Measurements from ENCODE around the gene ARL5C.

ARL5C gene

GRCh38 chr17:39165178-39165840 is 652 bp downstream of the ARL5C start:
- DNase-seq = no peak

DNA sequence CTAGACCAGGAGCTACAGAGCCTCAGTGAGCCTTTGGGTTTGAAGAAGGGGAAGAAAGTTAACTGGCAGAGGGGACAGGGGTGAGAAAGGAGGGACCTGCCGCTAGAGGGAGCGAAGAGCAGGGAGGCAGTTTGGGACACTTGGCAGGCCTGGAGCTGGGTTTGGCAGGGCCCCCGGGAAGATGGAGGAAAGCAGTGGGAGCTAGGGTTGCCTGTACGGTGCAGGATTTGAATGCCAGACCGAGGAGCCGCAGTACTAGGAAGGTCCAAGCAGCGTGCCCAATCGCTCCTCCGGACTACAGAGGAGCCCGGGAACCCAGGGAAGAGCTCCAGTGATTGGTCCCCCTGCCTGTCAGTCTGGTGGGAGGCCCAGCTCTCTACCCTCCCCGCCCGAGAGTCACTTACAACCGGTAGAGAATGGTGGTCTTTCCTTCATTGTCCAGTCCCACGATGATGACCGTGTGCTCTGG is 1.3 kb downstream of the ARL5C start:
- DNase-seq = peak; percentile 32

DNA sequence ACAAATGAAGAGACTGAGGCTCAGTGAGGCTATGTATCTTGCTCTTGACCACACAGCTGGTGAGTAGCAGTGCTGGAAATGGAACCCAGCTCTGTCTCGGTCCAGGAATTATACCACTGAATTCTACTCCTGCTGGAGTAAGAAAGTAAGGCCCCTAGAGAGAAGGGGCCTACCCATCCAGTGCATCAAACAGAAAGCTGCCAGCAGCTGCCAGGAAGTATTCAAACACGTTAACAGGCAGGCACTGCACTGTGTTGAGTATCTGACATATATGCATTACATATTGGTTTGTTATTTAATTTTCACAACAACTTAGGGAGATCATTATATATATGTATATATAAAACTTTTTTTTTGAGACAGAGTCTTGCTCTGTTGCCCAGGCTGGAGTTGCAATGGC is 4.0 kb downstream of the ARL5C start:
- DNase-seq = no peak

DNA sequence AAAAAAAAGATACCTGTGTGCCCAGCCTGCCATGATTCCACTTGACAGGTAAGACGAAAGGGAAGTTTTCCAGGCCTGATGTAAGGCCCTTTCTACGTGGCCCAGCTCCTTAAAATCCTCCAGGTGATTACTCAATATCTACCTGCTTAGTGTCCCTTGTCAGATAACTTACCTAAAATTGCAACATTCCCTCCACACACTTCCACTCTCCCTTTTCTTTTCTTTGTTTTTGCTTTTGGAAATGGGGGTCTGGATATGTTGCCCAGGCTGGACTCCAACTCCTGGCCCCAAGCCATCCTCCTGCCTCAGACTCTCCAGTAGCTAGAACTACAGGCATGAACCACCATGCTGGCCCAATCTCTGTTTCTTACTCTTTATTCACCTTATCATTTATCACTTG is 7.3 kb downstream of the ARL5C start:
- DNase-seq = no peak

- DNase-seq = no peak
Measured at GRCh38 chr17:39156491-39156890, 9.5 kb downstream of the ARL5C start.

DNA sequence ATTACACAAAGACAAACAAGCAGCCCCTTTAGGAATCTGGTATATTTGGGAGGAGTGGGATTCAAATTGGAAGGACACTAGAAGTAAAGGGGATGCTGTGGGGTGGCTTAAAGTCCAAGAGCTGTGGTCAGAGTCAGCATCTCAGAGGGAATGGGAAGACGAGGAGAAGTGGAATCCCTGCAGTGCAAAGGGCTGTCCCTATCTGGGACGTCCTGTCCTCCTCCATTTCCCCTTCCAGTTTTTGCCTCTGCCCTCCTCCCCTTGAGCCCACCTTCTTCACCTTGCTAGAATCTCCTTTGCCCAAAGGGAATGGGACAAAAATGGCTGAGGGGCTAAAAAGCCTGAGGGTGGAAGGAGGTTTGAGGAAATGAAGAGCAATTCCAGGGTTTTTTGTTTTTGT is 10.3 kb downstream of the ARL5C start:
- DNase-seq = no peak

DNA sequence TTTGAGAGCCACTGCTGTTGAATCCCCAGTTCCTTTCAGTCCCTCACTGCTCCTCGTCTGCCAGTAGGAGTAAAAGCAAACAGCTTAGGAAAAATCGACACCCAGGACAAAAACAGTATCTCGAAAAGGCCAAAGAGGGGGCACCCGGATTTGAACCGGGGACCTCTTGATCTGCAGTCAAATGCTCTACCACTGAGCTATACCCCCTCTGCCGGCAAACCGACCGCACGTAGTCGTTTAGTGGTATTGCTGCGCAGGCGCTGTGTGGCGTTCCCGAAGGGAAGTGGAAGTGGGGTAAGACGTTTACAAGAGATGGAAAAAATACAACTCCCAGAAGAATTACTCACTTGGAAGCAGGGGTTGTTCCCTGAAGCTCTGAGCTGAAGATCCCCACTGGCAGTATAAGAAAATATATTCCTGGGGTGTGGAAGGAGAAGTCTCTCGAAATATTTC is 12.3 kb downstream of the ARL5C start:
- DNase-seq = peak; percentile 74

DNA sequence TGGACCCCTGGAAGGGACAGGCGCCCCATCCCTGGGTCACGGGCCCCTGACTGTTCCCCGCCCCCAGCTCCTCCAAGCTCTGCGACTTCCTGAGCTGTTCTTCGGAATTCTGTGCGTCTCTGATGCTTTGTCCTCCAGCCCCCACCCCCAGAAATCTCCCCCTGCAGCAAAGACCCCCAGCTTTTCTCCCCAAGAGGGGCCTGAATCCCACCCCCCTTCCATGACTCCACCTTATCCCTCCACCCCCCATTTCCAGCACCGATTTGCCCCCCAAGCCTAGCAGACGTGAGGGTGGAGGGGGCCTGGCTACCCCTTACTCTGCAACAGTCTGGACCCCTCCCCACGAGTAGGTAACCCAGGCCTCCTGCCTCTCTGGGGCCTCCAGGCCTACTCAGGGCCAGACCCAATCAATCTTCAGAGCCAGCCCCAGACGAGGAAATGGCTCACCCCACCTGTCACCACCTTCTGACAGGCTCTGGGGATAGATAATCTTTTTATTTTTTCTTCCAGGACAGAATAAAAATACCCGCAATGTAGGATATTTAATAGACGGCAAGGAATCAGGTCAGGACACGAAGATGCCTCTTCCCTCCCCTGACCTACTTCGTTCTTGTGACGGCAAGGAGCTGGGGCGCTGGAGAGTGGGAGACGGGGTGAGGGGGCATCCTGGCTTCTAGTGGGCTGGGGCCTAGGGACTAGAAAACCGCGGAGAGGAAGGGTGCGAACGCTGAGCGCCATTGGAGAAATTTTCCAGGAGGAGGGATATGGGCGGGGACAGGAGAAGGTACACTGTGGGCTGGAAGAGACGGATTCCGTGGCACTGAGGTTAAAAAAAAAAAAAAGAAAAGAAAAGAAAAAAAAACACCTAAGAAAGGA is 13.8 kb downstream of the ARL5C start:
- no peak for DNase-seq

DNA sequence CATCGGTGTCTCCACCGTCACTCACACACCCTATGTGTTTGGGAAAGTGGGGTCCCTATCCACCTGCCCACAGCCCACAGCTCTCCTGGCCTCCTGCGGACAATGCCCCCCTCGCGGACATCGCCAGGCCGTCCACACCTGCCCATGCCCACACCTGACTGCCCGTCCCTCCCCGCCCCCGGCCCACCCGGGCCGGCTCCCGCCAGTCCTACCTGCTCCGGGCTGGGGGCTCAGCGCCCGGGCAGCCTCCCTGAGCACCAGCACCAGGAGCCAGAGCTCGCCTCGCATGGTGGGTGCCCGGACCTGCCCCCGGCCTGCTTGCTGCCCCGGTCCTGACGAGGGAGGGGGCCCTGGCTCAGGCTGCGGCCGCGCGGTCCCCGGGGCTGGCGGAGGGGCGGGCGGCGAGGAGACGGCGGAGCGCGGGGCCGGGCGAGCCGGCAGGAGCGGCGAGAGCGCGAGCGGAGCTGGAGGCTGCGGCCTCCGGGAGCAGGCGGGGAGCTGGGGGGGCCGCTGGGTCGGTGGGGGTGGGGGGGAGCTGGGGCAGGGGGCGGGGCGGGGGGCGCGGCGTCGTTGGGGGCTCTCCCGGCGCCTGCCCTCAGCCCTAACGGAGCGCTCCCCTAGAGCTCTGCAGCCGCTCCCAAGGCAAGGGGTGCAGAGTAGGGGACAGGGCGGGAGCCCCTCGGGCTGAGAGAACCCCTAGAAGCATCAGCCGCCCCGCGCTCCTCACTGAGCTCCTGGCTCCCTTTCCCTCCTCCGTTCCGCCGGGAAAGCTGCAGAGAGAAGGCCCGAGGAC is 14.6 kb downstream of the ARL5C start, which contains the start of gene PLXDC1:
Gene PLXDC1 (minus strand): TSS at position 488 of the 793 bp plus-strand sequence. CDS start 200 bp downstream, at position 288.
- no peak for DNase-seq

GRCh38 chr17:39150795-39151149 is 15.2 kb downstream of the ARL5C start:
- DNase-seq = no peak

- DNase-seq = no peak
Measured at GRCh38 chr17:39150104-39150634, 15.8 kb downstream of the ARL5C start.

GRCh38 chr17:39147221-39148185 is 18.5 kb downstream of the ARL5C start:
- DNase-seq = no peak

GRCh38 chr17:39146273-39146672 is 19.7 kb downstream of the ARL5C start:
- no peak for DNase-seq

GRCh38 chr17:39145143-39145542 is 20.8 kb downstream of the ARL5C start:
- DNase-seq = no peak

DNA sequence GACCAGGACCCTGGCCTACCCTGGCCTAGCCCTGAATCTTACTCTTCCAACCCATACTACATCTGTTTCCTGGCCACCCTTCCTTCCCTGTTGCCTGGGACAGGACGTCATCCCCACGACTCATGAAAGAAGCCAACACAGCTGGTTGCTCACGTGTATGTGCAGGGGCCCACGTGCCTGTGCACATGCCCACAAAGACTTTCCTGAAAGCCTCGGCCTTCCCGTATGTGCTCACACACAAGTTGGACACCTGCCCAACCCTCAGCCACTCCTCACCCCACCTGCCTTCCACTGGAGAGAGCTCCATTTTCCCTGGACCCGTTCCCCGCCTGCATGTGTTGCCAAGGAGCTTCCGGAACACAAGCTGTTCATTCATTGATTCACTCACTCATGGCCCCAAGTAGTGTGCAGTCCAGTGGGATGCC is 21.5 kb downstream of the ARL5C start:
- DNase-seq = peak; percentile 98

DNA sequence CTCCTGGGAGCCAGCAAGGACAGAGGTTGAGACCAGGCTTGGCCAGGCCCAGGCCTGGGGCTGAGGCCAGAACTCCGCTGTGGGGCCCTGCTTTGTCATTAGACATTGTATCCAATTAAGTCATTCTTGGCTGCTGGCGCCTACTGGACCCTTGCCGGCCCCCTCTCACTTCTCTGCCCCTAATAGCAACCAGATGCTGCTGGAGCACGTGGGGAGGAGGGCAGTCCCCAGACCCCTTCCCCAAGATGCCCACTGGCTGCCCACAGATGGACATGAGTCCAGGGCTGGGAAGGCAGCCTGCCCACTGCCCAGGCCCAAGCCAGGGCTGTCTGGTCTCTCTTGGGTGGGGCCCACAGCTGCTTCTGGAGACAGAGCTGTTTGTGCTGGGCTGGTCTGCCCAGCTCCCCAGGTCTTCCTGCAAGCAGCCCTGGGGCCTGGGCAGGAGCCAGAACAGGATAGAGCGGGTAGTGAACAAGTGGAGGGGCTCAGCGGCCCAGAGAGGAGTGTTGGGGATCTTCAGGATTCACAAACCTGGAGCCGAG is 22.3 kb downstream of the ARL5C start:
- DNase-seq = no peak

- DNase-seq = no peak
Measured at GRCh38 chr17:39141915-39142664, 23.9 kb downstream of the ARL5C start.

GRCh38 chr17:39141294-39141693 is 24.7 kb downstream of the ARL5C start:
- DNase-seq = no peak

DNA sequence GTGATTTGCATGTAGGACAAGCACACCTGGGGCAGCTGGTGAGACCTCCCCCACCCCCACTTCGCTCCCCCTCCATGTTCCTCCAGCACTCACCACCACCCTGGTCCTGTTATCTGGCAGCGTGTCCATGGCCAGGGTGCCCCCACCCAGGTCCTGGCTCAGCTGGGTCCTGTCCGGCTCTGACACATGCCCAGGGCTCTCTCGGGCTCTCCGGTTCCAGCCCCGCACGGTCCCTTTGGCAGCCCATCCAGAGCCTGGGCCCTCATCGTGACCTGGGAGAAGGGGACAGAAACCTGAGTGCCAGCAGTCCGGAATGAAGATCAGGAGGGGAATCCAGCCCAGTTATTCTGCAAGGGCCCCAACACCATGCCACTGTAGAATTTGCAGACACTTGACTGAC is 26.4 kb downstream of the ARL5C start:
- no peak for DNase-seq

GRCh38 chr17:39139161-39139511 is 26.8 kb downstream of the ARL5C start:
- no peak for DNase-seq
